Left lobe of liver (tissue), 2 donors: Measurements from ENCODE around the gene LRRC7. TPM values are rescaled to one million over a fixed set of nuclear protein-coding genes. Genes with fewer than 3 reads are reported as not detected.
"Not testable (repeated sequence)": the region's sequence is repeated elsewhere in the genome, so short reads cannot be mapped to it uniquely, and the experiment has no call there.

Source experiments
- ATAC-seq: fragments of 200-7000 bp; cut with Tn5 transposase; one replicate; pipeline ENCODE4 v1.9.1; 2020; ENCODE audit warnings: mild to moderate bottlenecking, moderate library complexity
- DNase-seq: peaks from one replicate; pipeline ENCODE4 v3.0.0-alpha.2; 2020; ENCODE audit warnings: low spot score
- total RNA-seq: library from RNA; stranded (reverse); gene quantifications from one replicate; pipeline ENCODE4 v1.2.1, GENCODE V29; 2021
- donor health status: DM: no; HTN: no; CAD: no; lungs with moderate emphysema.
- donor health status: DM: no; HTN: yes; CAD: no.

Gene LRRC7
- total RNA-seq, 1 donor from 2014 or later: 0.33 TPM

GRCh38 chr1:69691179-69691578, 123.5 kb downstream of the LRRC7 start:
- DNase-seq (no peak), ATAC-seq (no peak)

GRCh38 chr1:69693921-69694675, 126.4 kb downstream of the LRRC7 start:
- ATAC-seq (no peak), DNase-seq (no peak)

GRCh38 chr1:69697340-69697739, 129.6 kb downstream of the LRRC7 start:
- ATAC-seq: no peak

DNA sequence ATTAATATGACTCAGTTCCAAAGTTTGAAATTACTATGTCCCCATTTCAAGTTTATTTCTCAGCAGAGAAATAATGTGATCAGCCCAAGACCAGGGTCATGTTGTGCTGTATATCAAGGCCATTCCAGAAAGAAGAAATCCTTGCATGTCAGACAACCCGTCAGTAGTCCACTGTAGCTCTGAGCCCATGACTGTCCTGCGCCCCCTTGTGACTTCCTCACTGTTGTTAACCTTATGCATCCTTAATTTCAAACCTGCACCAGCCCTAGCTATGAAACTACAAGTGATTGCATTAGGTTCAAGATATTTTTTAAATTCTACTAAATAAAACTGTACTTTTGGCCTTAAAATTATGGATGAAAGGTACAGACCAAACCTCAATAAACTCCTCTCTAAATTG, 133.0 kb downstream of the LRRC7 start:
- no peak for DNase-seq
- no peak for ATAC-seq

More at GRCh38 chr1:69697340-69697739, 129.6 kb downstream of the LRRC7 start:
- DNase-seq: no peak

DNA sequence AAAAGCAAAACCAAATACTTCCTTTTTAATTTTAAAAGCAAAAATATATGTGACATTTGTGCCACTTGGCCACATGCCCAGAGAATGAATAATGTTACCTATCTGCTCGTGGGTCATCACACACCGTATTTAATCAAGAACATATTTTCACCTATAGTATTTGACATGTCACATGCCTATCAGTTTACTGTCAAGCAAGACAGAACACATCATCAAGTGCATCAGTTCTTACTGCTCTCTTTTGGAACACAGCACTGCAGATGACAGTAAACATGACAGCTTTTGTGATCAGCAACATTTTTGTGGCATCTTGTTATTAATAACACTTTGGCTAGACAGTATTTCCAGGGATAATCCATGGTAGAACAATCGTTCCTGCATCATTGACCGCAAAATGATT, 134.4 kb downstream of the LRRC7 start:
- ATAC-seq: no peak
- no peak for DNase-seq

- ATAC-seq: no peak
- no peak for DNase-seq
Measured at GRCh38 chr1:69706473-69706872, 138.8 kb downstream of the LRRC7 start.

DNA sequence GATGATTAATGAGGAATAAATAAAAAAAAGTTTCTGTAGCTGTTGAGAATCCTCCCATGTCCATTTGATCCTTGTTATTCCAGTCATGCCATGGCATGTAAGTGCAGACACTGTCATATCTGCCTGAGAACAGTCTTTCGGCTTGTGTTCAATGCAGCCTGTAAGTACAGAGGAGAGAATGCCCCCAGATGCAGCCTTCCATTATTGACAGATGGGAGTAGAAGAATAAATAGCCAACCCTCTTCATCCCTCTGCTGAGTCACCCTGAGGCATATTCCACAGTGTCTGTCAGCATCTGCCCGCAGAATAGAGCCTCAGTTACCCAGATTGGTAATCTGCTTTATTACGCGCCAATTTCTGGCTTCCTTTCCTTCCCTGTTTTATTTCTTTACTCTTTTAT, 139.4 kb downstream of the LRRC7 start:
- ATAC-seq: no peak
- DNase-seq: no peak

- no peak for ATAC-seq
- no peak for DNase-seq
Measured at GRCh38 chr1:69710484-69711189, 142.9 kb downstream of the LRRC7 start.

- DNase-seq (no peak), ATAC-seq (no peak)
Measured at GRCh38 chr1:69711190-69711930, 143.6 kb downstream of the LRRC7 start.

DNA sequence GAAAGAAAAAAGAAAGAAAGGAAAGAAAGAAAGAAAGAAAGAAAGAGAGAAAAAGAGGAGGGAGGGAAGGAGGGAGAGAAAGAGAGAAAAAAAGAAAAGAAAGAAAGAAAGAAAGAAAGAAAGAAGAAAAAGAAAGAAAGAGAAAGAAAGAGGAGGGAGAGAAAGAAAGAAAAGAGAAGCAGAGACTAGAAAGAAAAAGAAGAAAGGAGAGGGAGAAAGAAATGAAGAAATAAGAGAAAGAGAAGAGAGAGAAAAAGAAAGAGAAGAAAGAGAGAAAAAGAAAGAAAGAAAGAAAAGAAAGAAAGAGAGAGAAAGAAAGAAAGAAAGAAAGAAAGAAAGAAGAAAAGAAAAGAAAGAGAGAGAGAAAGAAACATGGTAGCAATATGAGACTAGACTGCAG, 150.1 kb downstream of the LRRC7 start:
- not testable (repeated sequence) for ATAC-seq, DNase-seq

DNA sequence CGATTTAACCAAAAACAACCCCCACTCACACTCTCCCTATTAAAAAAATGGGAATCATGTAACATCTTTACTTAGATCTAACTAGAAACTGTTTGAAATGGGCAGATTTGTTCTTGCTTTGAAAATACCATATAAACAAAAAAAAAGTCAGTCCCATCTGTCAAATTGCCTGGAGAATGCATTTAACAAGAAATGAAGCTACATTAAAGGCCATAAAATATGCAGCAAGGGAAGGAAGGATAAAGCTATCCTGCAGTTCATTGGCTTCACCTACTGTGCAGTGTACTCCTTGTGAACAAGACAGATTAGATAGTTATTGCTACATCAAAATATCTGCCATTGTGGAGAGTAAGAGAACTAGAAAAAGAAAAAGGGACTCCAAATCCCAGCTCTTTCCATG, 160.5 kb downstream of the LRRC7 start:
- ATAC-seq (no peak), DNase-seq (no peak)

DNA sequence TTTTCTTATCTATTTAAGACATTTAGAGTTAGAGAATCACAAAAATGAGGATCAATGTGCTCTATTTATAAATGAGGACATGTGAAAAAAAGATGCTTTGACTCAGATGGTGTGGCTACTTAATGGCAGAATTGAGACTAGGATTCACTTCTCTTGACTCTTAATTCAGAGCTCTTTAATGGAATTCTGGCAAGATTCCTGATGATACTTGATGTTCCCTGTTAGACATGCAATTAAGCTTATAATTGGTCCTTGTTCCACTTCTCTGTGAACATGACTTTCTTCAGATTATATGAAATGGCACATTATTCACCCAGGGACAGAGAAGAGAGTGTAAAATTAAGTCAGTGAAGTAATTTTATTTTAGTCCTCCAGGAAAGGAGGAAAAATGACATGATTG, 165.3 kb downstream of the LRRC7 start:
- DNase-seq (no peak), ATAC-seq (no peak)

- DNase-seq (no peak), ATAC-seq (peak; percentile 89)
Measured at GRCh38 chr1:69737527-69738185, 169.9 kb downstream of the LRRC7 start.

DNA sequence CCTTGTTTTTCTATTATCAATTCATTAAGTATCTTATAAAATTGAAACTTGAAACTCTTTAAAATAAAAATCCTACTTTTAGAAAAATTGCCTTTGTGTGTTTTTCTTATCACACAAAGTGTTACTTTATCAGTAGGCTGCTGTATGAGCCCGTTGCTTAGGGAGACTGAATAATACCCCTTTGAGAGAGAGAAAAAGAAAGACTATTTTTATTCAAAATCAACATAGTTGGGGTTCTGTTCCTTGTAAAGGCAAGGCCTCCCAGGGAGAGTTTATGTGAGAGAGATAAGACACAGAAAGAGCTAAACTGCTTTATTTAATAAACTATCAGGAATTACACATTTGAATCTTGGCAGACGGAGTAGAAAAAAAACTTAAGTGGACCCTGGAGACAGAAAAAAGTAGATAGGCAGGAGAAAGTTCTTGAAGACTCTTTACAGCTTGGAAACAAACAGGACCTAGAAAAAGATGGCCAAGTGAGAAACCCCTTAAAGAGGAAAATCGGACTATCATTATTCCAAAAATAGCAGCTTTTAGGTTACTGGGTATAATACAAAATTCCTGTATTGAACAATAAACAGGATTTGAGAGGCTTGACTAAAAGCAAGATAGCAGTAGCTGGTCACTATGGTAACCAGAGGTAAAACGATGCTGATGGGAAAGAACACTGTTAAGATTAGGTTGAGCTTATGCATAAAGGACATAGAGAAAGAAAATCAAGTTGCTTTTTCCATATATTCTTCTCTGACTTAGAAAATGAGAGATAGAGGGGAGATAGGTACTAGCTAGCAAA, 170.9 kb downstream of the LRRC7 start:
- ATAC-seq: no peak
- no peak for DNase-seq

GRCh38 chr1:69739251-69739605, 171.5 kb downstream of the LRRC7 start:
- DNase-seq: no peak
- no peak for ATAC-seq

GRCh38 chr1:69743146-69743545, 175.4 kb downstream of the LRRC7 start:
- ATAC-seq: no peak
- DNase-seq: no peak

DNA sequence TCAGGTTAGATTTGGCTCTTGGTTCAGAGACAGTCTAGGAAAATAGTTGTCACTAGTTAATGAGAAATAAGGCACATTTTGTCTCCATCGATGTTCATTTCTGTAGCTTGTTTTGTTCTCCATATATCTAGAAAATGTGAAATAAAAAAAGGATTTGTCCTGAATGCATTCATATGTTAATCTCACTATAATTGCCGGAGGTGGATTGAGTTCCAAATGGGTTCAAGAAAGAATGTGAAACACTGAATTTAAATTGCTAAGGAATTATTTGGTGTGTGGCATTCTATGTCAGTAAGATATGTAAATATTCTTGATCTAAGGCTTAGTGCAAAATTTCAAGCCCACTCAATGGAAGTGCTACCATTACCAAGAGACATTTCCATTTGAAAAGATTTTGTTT, 176.7 kb downstream of the LRRC7 start:
- ATAC-seq (no peak), DNase-seq (no peak)

GRCh38 chr1:69747207-69747606, 179.5 kb downstream of the LRRC7 start:
- DNase-seq: no peak

DNA sequence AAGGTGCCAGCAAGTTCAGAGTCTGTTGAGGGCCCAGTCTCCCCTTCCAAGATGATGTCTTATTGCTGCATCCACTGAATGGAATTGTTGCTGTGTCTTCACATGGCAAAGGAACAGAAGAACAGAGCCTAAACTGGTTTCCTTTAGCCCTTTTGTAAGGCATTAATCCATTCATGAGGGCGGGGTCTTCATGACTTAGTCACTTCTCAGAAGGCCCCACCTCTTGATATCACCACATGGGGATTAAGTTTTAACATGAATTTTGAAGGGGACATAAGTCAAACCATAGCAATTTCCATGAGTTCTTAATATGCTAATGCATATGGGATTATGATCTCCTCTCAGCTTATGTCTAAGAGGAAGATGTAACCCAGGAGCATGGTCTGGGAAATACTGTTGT, 182.9 kb downstream of the LRRC7 start:
- DNase-seq (no peak), ATAC-seq (no peak)

More at GRCh38 chr1:69747207-69747606, 179.5 kb downstream of the LRRC7 start:
- no peak for ATAC-seq

DNA sequence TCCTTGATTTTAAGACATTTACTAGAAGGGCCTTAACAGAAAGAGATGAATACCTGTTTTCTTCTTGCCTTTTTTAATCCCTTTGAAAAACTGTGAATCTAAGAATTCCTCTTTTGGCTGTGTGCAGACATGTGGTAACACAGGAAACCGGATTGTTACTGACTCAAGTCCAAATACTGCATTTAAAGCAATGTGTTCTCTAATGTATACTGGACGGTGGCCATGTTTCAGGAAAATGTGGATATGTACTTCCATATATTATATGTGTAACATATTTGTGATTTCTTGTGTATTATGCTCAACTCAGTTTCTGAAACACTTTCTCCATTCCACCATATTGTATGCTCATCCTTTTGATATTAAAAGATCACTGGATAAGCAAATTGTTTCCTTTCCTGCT, 185.1 kb downstream of the LRRC7 start:
- no peak for ATAC-seq
- no peak for DNase-seq

DNA sequence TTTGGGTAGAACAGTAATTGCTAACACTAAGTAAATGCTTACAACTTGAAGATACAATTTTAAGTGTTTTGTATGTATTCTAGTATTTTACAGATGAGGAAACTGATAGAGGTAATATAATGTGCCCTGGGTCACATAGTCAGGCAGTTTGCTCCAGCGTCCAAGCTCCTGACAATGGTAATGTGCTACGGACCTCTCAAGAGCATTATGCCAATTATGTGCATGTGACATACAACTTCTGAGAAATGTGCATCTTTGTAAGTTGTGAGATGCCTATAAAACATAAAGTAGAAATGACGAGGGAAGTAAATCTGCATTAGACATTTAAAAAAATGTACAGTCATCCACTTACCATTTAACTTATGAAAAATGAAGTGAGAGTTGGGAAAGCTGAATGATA, 186.8 kb downstream of the LRRC7 start:
- ATAC-seq (no peak), DNase-seq (no peak)
